ENCODE measurements around the gene SUB1.

GRCh38 chr5:32628049-32628844 lies 42.9 kb downstream of the SUB1 start:
- TF ChIP-seq EZH2 (IDR thresholded peaks at IDR 0.05; ENCODE audit: low read length): no peak
- TF ChIP-seq, protein P1, sequence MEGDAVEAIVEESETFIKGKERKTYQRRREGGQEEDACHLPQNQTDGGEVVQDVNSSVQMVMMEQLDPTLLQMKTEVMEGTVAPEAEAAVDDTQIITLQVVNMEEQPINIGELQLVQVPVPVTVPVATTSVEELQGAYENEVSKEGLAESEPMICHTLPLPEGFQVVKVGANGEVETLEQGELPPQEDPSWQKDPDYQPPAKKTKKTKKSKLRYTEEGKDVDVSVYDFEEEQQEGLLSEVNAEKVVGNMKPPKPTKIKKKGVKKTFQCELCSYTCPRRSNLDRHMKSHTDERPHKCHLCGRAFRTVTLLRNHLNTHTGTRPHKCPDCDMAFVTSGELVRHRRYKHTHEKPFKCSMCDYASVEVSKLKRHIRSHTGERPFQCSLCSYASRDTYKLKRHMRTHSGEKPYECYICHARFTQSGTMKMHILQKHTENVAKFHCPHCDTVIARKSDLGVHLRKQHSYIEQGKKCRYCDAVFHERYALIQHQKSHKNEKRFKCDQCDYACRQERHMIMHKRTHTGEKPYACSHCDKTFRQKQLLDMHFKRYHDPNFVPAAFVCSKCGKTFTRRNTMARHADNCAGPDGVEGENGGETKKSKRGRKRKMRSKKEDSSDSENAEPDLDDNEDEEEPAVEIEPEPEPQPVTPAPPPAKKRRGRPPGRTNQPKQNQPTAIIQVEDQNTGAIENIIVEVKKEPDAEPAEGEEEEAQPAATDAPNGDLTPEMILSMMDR (optimal IDR thresholded peaks at IDR 0.05 in 1 of 3, IDR thresholded peaks at IDR 0.05 in 1 of 3, conservative IDR thresholded peaks at IDR 0.05 in 1 of 3; ENCODE audit: extremely low read depth in 1 of 3, insufficient read depth in 2 of 3, low read length in 3 of 3): no peak

Data from keratinocyte (primary cell).